GM19438 (cell line): Measurements from ENCODE around the gene POTEC.
"Not testable (repeated sequence)": the region's sequence is repeated elsewhere in the genome, so short reads cannot be mapped to it uniquely, and the experiment has no call there.

Source experiments
- ATAC-seq: cut with Tn5 transposase; IDR thresholded peaks from one replicate; pipeline ENCODE4 v1.9.1; 2021; ENCODE audit warnings: low read depth; ENCODE audit not compliant: unreplicated experiment

Gene POTEC

DNA sequence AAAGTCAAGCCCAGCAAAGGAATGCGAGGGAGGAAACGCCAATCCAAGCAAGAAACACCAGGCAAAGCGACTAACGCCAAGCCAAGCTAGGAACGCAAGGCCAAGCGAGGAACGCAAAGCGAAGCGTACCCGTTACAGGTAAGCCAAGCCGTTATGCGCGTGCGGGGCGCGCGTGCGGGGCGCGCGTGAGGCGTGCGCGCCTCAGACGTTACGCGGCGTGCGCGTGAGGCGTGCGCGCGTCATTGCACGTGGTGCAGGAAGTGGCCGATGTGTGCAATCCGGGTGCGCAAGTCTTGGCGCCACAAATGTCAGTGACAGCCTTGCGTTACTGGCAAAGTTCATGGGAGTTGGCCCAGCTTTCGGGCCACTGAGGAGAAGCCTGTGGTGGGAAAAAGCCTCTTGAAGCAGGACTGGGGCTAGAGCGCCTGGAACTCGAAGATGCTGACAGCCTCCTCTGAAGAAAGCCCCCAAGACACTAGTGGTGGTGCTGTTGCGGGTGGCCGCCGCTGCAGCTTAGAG, at the start of gene POTEC:
TSS of gene POTEC (minus strand) at position 155 of the 519 bp plus-strand sequence. CDS start 454 bp downstream, outside the sequence.
- not testable (repeated sequence) for ATAC-seq

DNA sequence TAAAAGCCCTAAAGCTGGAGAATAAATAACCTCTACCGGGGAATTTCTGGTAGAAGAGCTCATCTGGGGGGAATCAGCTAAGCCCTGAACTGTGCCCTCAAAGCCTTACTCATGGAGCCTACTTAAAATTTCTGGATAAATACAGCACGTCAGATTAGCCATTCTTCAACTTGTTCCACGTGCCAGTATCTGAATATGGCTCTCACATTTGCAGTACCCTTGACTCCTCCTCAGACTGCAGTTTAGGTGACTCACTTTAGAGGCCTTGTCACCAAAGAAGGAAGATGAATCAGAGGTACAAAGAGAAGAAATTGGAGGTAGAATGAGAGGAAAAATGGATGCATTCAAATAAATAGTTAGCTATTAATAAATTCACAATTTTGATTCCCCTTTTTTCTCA, 34.6 kb upstream of the POTEC start:
- ATAC-seq = no peak

DNA sequence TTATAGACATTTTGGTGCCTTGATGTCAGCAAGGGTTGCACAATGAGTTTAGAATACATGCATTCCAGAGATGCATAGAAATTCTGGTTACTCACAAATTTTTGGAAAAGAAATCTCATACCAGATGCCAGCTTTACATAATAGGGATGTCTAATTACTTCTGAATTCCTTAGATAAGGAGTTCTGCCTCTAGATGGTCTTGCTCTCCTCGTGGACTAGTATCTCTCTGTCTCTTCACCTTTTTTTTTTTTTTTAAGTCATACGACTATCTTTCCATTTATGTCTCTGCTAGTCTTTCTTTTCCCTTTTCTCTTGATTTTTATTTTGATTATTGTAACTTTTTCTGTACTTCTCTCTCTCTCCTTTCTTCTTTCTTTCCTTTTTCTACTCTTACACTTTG, 16.1 kb upstream of the POTEC start:
- not testable (repeated sequence) for ATAC-seq

DNA sequence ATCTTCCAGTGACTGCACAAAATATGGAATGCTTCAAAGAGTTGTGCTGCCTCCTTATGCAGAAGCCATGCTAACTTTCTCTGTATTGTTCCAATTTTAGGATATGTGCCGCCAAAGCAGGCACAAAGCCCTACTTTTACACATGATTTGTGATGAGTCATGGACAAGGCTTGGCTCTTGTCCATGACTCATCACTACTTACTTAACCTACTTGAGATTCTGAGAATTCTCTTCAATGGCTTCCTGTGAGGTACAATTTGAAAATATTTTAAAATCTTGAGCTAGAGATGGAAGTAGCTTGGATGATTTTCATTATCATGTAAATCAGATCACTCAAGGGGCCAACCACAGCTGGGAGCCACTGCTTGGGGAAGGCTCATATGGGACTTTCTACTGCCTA, 11.7 kb downstream of the POTEC start:
- ATAC-seq = not testable (repeated sequence)

DNA sequence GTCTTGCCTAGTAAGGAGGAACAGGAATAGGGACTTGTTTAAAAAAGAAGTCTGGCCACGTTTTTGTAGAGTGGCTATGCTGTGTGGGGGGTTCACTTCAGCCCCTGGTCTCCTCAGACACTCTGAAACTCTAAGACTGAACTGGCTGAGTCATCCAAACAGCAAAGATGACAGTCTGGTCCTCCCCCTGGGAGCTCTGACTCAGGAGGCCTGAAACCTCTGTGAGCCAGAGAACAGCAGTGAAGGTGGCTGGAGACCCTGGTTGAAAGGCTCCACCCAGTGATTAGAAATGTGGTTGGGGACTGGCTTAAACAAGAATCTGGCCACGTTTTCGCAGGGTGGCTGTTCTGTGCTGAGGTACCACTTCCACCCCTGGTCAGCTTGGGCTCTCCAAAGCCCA, 32.7 kb downstream of the POTEC start:
- ATAC-seq = not testable (repeated sequence)

DNA sequence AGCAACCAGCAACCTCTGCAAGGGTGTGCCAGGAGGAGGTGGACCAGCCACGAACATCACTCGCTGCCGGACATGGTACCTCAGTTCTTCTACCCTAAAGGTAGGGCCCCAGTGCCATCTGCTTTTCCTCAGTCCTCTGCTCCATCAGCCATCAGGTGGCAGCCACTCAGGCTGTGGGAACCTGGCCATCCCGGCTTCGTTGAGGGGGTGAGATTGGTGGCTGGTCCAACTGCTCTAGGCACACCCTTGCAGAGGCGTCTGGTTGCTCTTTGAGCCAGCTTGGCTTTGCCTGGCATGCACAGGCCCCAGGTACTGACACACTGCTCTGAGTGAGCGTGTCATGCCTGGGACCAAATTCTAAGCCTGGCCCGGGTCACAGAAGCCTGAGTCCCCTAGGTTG, 39.7 kb downstream of the POTEC start:
- not testable (repeated sequence) for ATAC-seq

DNA sequence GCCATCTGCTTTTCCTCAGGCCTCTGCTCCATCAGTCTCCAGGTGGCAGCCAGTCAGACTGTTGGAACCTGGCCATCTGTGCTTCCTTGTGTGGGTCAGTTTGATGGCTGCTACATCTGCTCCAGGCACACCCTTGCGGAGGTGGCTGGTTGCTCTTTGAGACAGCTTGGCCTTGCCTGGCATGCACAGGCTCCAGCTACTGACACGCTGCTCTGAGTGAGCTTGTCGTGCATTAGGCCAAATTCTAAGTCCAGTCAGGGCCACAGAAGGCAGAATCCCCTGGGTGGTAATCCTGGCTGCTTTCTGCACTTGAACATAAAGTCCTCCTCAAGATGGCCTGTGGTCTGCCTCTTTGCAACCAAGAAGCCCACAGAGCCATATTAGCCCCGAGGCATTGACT, 41.5 kb downstream of the POTEC start:
- ATAC-seq = not testable (repeated sequence)

DNA sequence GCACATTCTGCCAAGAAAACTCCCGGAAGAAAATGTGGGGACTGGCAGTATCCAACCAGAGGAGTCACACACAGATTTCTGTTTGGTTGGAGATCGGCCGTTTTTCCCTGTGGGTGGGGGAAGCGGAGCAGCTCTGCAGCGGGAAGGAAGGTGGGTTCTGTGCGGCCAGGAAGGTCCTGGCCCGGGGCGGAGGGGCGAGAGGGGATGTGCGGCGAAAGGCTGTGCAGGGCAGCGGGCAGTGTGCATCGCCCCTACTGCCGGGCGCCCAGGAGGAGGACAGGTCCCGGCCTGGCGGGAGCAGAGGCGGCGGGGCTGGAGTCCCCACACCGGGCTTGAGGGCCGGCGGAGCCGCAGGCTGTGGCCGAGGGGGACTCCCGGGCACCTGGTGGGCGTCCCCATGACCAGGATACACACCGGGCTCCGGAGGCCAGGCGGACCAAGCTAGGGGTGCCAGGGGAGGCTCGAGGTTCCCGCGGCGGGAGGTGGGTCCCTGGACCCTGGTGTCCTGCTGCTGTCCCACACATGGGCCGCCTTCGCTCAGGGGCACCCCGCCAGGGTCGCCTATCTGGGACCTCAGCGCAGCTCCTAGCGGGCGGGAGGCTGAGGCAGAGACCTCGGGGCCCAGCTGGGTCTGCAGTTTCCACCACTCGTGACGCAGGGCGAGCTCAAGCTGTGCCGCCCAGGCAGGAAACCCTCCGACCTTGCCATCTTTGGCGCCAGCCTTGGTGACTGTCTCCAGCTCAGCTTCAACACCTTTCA, 54.0 kb downstream of the POTEC start:
- not testable (repeated sequence) for ATAC-seq

DNA sequence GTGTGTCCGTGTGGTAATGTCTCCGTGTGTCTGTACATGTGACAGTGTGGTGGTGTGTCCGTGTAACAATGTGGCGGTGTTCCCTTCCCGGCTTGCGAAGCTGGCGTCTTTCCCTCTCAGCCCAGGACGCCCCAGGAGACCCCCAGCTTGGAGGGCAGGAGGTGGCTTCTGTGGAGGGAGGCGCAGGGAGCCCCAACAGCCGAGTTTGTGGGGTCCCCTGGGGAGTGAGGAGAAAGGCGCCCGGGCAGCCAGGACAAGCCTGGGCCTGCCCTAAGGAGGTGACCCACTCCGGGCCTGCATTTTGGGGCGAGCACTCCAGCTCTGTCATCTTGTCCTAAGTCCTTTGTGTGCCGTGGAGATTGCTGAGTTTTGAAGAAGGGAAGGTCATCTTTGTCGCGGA, 54.6 kb downstream of the POTEC start:
- not testable (repeated sequence) for ATAC-seq

DNA sequence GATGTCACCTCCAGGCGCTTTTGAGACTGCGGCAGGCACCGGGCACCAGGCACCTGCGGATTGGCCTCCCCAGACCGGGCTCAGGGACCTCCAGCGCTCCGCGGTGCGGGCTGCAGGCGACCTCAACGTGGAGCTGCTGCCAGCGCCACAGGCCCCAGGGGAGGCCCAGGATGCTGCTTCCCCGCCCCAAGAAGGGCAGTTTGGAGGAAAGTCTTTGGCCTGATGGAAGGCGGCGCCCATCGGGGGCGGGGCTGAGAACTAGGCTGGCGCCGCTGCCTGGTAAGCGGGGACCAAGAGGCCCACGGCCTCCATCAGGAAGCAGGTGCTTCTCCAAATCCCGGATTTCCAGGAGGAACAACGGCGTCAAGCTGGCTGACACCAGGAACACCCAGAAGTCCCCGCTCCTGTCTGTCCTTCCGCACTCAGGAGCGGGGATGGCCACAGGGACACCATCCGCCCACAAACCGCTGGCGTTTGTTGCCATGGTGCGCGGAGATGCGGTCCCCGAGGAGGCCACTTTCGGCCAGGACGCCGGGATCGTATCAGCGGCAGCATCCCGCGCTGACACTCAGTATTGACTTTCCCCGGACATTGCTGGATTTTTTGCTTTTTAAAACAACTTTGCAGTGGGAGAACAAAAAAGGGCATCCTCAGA, 56.3 kb downstream of the POTEC start:
- not testable (repeated sequence) for ATAC-seq

DNA sequence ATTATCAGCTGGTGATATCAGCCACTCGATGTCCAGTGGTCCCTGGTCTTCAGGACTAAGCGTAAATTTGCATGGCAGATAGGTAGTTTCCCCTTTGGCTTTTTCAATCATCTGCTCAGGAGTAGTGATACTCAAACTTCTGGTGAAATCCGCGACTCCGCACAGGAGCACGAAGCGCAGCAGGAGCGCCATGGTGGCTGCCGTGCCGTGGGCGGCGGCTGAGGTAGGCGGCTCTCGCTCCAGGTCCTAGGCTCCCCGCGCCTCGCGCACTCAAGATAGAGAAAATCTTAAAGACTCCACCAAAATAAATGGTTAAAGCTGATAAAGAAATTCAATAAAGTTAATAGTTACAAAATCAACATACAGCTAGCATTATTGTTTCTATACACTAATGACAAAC, 64.3 kb downstream of the POTEC start:
- not testable (repeated sequence) for ATAC-seq

DNA sequence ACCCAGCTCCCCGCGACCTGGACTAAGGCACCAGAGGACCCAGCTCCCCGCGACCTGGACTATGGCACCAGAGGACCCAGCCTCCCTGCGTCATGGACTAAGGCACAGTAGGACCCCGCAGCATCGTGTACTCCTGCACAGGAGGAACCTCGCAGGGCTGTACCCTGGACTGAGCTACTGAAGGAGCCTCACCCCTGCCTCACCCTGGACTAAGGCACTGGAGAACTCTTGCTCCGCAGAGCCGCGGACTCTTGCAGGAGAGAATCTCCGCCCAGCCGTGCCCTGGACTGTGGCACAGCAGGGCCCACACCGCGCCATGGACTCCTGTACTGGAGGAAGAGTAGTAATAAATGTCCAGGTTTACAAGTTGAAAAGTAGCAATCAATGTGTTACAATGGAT, 67.9 kb downstream of the POTEC start:
- not testable (repeated sequence) for ATAC-seq

DNA sequence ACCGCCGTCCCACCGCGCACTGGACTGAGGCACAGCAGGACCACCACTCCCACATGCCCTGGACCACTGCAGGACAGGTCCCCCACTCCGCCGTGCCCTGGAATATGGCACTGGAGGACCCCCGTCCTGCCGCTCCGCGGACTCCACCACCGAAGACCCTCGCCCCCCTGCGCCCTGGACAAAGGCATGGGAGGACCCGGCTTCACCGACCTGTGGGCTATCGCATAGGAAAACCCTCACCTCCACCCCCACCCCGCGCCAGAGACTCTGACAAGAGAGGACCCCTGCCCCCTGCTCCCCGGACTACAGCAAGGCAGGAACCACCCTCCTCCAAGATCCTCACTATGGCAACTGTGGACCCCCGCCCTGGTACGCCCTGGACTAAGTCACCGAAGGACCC, 68.6 kb downstream of the POTEC start:
- ATAC-seq = not testable (repeated sequence)

DNA sequence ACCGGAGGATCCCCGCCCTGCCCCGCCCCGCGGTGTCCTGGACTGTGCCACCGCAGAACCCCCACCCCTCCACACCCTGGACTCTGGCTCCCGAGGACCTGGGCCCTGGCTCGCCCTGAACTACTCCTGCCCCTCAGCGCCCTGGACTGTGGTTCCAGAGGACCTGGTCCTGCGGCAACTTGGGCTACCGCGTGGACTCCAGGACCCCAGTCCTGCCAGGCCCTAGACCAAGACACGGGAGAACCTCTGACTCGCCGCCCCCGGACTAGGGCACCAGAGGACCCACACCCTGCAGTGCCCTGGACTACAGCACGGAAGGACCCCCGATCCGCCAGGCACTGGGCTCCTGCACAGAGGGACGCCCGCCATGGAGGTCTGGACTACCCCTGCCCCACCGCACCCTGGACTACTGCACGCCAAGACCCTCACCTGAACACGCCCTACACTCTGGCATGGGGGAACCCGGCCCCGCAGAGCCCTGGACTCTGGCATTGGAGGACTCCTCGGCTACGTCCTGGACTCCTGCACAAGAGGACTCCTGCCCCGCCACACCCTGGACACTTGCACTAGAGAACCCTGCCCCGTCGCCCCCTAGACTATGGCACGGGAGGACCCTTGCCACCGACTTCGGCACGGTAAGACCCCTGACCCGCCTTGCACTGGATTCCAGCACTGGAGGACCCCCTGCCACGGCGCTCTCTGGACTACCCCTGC, 69.2 kb downstream of the POTEC start:
- not testable (repeated sequence) for ATAC-seq

DNA sequence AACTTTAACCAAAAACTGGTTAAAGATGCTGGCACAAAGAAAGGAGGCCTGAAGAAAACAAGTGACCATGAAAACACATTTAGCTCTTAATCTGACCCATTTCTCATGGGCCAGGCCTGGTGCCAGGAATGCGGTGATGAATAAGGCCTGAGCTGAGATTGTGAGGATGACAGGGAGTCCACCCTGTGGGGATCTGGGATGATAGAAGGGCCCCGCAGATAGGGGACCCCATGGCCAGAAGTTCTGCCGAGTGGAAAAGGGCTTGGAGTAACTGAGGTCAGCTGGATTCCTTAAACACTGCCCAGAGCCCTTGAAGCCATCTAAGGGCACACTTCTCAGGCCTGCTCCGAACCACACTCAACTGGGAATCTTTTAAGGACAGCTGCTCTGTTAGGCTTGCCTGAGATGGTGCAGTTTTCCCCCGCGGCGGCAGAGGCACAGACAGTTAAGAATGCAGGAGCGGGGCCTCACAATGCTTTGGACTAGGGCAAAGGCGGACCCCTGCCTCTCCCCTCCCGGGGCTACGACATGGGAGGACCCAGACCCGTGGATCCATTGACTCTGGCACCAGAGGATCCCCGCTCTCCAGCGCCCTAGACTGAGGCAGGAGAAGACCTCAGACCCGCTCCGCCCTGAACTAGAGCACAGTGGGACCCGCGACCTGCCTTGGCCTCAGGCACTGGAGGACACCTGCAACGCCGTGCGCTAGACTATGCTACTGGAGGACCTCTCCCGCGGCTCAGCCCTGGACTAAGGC, 70.0 kb downstream of the POTEC start:
- not testable (repeated sequence) for ATAC-seq

DNA sequence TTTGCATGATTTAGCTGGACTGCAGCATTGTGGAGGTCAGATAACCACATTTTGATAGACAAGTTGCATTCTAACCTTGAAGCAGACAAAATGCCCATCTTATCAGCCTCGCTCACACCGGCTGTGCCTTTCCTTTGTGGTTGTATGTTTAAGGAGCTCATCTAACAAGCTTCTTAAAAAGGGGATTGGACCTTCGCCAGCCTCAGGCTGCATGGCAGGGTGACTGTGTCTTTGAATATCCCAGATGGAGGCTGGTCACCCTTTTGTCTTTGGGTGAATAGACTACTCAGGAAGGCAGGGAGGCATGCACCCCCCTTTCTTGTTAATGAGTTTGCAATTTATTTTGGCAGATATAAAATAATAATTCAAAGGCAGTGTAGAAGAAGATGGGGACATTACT, 72.1 kb downstream of the POTEC start:
- not testable (repeated sequence) for ATAC-seq

DNA sequence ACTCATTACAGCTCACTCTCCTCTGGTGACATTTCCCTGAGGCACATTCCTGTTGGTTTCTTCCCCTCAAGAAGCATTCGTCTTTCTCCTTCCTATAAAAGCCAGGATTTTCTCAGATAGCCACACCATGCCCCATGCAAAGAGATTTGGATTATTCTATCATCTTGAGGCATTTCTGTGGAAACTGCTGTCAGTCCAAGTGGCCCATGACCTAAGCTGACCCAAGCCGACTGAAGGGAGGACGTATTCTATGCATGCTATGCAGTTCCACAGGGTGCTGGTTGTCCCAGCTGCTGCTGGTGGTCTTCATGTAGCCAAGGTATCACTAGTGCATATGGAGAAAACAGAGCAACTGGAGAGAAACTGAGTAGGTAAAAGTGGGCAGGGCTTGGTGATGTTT, 73.0 kb downstream of the POTEC start:
- ATAC-seq = not testable (repeated sequence)

DNA sequence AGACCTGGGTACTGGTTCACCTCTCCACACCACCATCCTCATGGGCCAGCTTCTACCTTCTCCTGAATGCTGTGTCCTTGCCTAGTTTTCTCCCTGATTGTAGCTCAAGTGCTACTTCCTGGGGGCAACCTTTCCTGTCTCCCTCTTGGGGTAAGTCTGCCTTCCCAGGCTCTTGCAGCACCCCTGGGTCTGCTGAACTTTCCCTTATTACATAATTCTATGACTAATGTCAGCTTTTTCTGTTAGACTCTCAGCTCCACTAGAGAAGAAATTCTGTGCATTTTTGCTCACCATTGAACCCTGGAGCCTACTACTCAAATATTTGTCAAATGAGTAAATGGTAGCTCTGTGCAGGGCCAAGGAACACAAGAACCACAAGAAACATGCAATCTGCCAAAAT, 73.4 kb downstream of the POTEC start:
- not testable (repeated sequence) for ATAC-seq

DNA sequence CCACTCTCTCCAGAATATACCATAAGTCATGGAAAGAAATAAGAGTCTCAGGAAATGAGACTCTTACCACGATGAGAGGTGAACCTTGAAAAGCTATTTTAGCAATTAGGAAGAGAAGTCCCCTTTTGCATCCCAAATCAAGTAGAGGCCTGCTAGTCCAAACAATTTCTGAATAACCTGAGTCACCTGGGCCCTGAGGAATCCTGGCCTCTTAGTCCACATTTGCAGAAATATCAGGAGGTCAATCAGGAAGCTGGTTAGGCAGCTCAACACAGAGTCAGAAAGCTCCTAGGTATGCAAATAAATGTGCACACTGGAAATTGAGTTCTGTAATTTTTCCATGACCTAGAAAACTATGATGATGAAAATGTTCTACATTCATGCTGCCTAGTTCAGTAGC, 77.4 kb downstream of the POTEC start:
- ATAC-seq = not testable (repeated sequence)
